HG03342 (cell line): Measurements from ENCODE around the gene ZBED4.
"Not testable (repeated sequence)": the region's sequence is repeated elsewhere in the genome, so short reads cannot be mapped to it uniquely, and the experiment has no call there.

ENCODE experiments used
- ATAC-seq: cut with Tn5 transposase; IDR thresholded peaks from one replicate; pipeline ENCODE4 v1.9.1; 2021; ENCODE audit warnings: mild to moderate bottlenecking, moderate library complexity; ENCODE audit not compliant: unreplicated experiment

Gene ZBED4

DNA sequence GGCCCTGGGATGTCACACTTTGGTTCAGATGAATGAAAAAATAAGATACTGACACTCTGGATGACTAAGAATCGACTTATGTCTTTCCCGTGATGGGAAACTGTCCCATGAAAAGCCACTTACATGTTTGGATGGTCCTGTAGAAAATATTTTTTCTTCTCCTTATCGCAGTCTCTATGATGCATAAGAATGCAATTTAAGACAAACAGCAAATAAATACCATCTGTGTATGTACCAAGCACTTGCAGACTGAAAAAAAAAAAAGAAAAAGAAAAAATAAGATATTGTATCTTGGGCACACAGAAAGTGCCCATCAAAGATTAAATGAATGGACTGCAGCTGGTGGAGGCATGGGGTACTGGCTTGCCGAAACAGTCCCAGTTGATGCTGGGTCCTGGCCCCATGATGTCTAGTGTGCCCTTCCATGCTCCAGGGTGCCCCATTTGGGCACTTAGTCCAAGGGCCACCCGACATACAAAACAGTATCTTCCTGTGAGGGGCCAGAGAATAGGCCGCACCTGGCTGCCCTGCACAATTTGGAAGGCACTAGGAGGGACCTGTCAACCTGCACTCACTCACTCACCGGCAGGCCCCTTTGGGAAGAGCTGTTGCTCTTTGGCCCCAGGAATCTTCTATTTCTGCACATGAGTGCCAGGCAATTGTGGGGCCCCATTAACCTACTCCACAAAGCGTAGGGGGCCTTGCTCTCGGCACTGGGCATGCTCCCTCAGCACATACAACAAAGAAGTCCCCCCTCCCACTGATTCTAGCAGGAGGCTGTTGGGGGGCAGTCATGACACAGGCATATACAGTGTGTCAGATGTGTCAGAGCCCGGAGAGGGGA, 2.5 kb upstream of the ZBED4 start:
- ATAC-seq, result no peak

DNA sequence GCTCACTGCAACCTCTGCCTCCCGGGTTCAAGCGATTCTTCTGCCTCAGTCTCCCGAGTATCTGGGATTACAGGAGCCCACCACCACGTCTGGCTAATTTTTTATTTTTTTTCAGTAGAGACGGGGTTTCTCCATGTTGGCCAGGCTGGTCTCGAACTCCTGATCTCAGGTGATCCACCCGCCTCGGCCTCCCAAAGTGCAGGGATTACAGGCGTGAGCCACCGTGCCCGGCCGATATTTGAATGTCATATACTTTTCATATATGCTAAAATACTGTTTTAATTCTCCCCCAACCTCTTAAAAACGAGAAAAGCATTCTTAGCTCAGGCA, 1.1 kb upstream of the ZBED4 start:
- not testable (repeated sequence) for ATAC-seq

GRCh38 chr22:49853981-49854831, 562 bp downstream of the ZBED4 start:
- peak; percentile 18 for ATAC-seq

DNA sequence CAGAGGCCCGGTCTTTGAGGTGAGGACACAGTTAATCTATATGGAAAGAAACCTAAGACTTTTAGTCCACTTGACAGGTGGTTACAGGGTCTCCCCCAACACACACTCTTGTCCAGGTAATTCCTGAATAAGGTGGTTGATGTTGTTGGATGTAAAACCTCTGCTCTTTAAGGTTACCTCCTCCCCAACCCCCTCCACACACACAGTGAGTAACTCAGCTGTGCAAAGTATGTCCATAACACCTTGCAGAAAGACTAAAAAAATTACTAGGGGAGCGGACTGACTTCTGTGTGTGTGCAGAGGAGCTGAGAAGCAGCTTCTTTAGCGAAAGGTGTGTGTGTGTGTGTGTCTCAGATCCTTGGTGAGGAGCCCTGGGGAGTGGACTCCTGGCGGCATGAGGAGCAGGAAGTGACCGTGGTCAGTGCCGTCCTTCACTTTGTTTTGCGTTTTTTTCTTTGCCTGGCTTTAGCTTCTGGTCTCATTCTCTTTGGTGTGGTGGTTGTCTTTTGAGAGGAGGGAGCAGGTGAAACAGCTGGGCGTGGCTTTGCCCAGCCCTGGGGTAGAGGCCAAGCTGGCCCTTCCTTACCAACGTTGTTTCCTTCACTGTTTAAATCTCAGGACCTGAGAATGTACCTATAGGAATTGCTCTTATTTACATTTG, 1.7 kb downstream of the ZBED4 start:
- no peak for ATAC-seq

- ATAC-seq, result no peak
Measured at GRCh38 chr22:49856343-49856742, 2.7 kb downstream of the ZBED4 start.

- no peak for ATAC-seq
Measured at GRCh38 chr22:49856766-49857618, 3.3 kb downstream of the ZBED4 start.

DNA sequence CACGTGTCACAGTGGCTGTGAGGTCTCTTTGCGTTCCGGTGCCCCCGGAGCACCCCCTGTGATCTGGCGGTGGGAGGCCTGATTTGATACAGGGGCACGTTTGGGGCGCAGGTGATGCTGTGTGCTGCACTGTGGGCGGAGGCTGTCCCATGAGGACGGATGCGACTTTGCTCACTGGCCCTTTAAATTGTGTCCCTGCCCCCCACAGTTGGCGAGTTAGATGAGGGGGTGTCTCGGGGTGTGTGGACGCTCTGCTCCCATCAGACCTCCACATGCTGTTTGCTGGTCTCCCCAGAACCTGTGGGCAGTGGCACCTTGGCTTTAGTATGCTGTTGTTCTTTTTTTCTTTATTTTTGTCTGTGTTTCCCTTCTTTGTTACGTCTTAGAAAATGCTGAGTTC, 5.2 kb downstream of the ZBED4 start:
- no peak for ATAC-seq

DNA sequence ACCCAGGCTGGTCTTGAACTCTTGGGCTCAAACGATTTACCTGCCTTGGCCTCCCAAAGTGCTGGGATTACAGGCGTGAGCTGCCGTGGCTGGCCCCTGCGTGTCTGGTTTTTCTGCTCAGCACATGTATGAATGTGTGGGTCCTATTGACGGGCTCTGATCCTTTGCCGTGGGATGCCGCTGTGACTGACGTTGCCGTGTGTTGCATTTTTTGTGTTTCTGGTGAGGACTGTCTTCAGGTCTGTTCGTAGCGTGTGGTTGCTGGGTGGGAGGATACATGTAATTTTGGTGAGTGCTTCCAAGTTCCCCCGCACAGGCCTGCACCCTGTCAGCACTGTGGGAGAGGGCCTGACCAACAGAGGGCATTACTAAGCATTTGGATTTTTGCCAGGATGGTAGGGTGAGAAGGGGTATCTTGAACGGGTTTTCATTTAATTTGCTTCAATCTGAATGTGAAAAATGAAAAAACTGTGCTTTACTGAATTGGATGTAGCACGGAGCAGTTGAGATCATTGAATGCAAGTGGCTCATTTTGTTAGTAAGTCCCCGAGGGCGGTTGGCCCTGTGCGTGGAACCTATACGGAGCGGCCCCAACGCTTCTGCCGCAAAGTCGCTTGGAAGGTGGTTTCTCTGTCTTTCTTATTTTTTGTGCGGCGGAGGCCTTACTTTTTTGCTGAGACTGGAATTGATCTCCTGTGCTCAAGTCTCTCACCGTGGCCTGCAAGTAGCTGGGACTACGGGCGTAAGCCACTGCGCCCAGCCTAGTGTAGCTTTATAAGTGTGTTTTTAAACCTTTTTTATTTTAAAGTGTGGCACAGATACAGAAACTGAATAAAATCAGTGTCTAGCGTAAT, 8.2 kb downstream of the ZBED4 start:
- no peak for ATAC-seq

- no peak for ATAC-seq
Measured at GRCh38 chr22:49862496-49862776, 8.8 kb downstream of the ZBED4 start.

GRCh38 chr22:49863931-49864330, 10.3 kb downstream of the ZBED4 start:
- no peak for ATAC-seq

DNA sequence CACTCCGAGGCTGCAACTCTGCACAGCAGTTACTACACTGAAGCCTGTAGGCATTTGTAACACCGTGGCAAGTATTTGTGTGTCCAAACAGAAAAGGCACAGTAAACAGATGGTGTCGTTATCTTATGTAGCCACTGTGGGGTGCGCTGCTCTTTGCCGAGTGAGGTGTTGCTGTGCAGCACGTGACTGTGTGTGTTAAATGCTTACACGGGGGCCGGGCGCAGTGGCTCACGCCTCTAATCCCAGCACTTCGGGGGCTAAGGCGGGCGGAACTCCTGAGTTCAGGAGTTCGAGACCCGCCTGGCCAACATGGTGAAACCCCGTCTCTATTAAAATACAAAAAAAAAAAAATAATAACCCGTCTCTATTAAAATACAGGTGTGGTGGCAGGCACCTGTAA, 11.5 kb downstream of the ZBED4 start:
- ATAC-seq, result no peak

DNA sequence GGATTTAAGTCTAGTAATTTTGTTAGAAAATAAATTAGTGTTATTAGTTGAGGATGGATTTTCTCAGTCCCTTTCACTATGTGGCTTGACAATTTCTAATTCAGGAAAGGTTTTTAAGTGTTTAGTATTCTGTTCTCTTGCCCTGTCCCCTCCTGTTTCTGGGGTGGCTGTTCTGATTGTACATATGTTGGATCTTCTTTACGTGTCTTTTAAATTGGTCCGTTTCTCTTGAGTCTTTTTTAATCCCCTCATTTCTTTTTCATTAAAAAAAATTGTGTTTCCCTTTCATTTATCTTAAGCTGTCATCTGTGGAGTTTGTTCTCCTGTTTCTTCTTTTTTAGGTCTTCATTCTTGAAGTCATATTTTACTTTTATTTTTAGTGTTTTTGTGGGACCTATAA, 12.5 kb downstream of the ZBED4 start:
- no peak for ATAC-seq

DNA sequence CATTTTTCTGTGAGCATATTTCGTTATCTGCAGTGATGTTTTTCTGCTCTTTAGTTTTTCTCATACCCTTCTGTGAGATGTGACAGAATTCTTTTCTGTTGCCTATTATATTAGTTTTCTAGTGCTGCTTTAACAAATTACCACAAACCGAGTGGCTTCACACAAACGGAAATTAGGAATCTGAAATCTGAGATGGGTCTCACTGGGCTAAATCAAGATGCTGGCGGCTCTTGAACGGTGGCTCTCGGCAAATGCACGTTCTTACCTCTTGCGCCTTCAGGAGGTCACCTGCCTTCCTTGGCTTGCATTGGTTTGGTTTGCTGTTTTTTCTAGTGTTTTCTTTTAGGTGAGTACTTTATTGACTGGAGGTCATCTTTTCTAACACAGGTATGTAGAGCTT, 13.0 kb downstream of the ZBED4 start:
- no peak for ATAC-seq

GRCh38 chr22:49867303-49868265, 13.9 kb downstream of the ZBED4 start:
- ATAC-seq, result no peak

DNA sequence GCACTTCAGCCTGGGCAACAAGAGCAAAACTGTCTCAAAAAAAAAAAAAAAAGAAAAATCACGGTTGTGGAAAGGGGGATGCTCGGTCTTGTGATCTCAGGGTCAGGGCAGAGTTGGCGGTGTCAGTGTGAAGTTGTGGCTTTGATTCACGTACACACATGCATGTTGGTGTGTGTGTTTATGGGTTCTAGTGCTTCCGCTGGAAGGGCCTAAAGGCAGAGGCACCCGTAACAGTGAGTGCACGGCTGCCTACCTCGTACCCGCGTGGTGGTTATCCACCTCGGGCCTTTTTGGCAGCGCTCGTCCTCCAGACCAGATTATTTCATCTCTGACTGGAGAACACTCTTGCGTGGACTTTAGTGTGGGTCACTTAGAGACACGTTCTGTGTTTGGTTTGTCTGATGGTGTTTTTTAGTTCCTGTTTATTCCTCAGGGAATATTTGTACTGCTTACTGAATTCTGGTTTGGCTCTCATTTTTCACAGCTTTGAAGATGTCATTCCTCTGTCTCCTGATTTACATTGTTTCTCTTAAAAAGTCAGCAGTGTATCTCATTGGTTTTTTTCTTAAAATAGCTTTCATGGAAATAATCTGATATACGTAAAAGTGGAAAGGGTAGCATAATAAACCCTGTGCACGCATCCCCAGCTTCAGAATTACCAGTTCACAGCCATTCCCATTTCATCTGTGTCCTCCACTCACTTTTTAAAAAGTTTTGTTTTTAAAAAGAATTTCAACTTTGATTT, 15.6 kb downstream of the ZBED4 start:
- no peak for ATAC-seq

GRCh38 chr22:49869845-49870712, 16.4 kb downstream of the ZBED4 start:
- no peak for ATAC-seq

- ATAC-seq, result no peak
Measured at GRCh38 chr22:49871482-49871881, 17.8 kb downstream of the ZBED4 start.
